Measurements from ENCODE around the gene PSORS1C2. TPM values are rescaled to one million over a fixed set of nuclear protein-coding genes. Genes with fewer than 3 reads are reported as not detected.
"Not testable (repeated sequence)": the region's sequence is repeated elsewhere in the genome, so short reads cannot be mapped to it uniquely, and the experiment has no call there.

Gene PSORS1C2
- total RNA-seq, 1 experiment from 2014 or later = not detected

DNA sequence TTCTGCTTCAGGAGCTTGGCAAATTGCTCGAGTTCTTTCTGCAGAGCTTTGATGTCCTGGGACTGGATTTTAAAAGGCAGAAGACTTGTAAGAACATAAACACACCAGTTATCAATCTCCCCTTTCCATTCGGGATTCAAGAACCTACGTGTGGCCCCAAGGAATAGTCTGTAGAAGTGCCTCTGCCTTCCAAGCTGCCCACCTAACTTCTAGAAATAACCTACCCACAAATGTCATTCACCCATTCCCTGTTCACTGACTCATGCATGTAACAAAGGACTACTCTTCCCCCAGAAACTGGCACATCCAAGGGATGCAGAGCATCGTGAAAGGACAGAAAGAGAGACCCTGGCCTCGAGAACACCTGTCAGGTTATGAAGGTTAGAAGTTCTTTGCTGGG lies 27.1 kb upstream of the PSORS1C2 start:
- no peak for DNase-seq (ENCODE audit: low spot score)

DNA sequence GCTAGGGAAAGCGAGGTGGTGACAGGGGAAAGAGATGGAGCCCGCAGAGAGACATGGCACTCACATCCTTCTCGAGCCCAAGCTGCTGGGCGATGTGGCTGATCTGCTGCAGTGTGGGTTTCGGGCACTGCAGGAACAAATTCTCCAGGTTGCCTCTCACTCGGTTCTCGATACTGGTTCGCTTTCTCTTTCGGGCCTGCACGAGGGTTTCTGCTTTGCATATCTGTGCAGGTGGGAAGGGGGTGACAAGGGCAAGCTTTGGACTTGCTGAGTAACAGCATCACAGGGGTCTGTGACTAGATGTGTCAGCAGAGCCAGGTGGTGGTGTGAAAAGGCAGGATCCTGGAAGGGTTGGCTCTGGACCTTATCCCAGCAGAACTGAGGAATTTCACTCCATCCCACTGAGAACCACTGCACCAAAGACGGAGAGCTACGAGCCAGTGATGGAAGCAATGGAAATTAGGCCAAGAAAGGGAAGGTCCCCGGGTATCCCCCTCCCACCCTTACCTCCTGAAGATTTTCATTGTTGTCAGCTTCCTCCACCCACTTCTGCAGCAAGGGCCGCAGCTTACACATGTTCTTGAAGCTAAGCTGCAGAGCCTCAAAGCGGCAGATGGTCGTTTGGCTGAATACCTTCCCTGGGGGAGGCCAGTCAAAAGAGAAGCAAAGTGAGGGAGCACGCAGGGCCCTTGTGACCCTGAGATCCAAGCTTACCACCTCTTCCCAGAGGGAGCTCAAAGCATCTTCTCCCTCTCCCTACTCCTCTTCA lies 26.4 kb upstream of the PSORS1C2 start:
- DNase-seq (ENCODE audit: low spot score) = not testable (repeated sequence)

DNA sequence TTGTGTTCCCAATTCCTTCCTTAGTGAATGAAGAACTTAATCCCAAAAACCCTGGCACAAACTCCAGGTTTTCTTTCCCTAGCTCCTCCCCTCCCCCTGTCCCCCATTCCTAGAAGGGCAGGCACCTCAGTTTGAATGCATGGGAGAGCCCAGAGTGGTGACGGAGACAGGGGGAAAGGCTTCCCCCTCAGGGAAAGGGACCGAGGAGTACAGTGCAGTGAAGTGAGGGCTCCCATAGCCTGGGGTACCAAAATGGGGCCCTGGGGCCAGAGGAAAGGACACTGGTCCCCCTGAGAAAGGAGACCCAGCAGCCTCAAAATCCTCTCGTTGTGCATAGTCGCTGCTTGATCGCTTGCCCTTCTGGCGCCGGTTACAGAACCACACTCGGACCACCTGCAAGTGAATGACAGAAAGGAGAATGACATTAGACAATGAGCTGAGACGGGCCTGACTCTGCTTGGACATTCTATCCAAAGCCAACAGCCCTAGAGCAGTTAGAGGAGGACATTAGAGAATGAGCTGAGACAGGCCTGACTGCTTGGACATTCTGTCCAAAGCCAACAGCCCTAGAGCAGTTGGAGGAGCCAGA lies 25.7 kb upstream of the PSORS1C2 start:
- DNase-seq (ENCODE audit: low spot score) = not testable (repeated sequence)

DNA sequence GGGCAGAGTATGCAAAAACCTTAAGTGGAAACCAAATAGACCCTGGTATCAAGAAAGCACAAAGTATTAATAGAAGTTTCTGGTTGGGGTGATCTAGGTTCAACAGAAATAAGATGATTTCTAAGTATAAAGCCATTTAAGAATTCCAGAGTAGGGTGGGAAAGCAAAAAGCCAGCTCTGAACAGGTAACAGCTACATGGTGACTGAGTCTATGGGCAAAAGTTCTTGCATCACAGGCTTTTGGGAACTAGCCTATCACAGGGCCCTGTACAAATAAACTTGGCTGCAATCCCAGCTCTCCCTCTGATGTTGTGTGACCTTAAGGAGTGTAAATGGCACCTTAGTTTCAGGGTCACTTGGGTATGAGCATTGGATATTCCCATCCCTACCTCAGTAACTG lies 25.1 kb upstream of the PSORS1C2 start:
- no peak for DNase-seq (ENCODE audit: low spot score)

DNA sequence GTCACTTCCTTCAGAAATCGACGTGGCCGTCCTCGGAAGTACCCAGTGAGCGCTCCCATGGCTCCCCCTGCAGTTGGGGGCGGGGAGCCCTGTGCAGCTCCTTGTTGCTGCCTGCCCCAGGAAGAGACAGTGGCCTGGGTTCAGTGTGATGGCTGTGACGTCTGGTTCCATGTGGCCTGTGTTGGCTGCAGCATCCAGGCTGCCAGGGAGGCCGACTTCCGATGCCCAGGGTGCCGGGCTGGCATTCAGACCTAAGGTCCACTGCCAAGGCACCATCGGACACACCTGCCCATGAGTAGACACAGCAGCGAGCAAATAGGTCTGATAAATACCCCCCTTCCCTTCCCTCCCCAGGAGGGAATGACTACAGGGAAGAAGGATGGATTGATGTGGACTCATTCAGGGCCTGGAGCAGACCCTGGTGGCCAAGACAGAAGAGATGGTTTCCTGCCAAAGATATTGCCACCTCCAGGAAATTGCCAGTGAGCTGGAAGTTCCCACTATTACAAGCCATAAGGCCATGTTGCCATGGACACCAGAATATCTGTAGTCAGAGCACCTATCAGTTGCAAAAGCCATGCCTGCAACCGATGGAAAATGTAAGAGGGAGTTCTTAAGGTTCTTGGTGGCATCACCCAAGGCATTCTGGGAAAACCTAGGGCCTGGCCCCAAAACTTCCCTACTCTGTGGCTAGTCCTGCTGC lies 23.7 kb upstream of the PSORS1C2 start:
- DNase-seq (ENCODE audit: low spot score) = no peak

DNA sequence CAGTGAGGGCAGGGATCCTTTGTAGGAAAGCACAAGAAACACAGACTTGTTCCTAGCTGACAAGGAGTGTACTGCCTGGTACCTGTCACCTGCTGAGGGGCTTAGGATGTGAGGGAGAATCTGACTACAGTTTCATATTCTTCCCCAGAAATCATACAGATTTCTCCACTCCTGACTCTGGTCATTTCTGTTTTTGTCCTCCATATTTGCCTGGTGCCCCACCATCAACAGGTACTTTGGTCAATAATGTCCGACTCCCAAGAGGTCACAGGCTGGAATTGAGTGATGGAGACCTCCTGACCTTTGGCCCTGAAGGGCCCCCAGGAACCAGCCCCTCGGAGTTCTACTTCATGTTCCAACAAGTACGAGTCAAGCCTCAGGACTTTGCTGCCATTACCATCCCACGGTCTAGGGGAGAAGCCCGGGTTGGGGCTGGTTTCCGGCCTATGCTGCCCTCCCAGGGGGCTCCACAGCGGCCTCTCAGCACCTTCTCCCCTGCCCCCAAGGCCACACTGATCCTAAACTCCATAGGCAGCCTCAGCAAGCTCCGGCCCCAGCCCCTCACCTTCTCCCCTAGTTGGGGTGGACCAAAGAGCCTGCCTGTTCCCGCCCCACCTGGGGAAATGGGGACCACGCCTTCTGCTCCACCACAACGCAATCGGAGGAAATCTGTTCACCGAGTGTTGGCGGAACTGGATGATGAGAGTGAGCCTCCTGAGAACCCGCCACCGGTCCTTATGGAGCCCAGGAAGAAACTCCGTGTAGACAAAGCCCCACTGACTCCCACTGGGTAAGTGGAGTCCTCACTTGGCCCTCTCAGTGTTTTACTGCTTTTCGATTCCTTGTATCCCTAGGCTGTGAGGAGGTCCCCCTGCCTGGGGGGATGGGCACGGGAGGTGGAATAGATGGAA lies 22.6 kb upstream of the PSORS1C2 start:
- no peak for DNase-seq (ENCODE audit: low spot score)

DNA sequence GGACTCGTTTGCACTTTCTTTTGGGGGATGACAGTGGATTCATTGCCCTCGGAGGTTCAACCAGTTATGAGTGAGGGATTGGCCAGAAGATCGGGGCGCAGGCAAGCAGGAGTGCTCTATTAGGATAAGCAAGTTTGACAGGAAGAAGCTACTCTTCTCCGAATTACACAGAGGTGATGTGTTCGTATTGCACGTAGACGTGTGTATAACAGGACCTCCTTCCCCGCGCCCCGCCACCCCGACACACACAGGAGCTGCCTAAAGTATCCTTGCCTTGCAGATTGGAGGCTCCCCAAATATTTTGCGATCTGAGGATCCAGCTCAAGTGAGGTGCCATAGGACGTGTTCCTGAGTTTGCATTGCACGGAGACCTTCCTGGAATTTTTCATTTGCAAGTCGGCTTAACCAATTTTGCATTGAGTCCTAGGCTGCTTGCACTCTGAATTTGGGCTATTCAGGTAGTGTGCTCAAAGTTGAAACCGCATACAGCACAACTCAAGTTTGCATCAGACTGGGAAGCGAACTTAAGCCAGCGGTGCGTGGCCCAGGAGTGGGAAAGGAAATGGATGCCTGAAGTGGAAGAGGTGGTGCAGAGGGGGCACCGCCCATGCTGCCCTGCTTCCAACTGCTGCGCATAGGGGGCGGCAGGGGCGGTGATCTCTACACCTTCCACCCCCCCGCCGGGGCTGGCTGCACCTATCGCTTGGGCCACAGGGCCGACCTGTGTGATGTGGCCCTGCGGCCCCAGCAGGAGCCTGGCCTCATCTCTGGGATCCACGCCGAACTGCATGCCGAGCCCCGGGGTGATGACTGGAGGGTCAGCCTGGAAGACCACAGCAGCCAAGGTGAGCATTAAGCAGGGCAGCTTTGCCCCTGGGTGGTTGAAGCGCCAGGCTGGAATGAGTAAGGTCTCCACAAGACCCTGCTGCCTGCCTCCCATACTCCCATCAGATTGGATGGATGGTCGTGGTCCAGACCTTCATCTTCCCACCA lies 20.3 kb upstream of the PSORS1C2 start:
- DNase-seq (ENCODE audit: low spot score) = peak; percentile 32

DNA sequence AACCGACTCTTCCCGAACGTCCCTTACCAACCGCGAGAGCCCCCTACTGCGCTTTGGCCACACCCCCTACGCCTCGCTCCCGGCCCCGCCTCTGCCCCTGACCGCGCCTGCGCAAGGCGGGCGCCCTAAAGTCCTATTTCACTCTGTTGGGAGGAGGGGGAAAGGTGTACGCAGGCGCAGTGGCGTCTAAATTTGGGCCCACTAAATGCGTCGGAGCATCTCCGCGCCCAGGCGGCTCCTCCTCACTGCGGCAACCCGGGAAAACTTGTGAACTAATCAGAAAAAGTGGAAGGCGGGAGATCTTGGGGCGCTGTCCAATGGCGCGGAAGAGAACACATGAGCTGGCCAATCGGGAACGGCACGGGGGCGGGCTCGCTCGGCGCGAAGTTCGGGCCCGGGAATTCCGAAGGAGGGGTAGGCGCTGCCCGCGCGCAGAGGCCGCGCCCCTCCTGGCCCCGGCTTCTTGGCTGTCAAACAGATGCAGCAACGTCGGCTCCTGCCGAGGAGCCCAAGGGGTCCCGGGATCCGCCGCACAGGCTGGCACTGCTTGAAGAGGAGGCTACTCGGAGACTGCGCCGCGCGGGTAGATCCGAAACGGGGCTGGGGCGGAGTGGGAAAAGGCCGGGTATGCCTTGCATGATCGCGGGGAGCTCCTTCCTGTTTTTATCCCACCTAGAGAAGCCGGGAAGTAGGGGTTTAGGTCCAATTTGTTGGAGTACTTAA lies 19.4 kb upstream of the PSORS1C2 start, which contains the start of gene TCF19:
TSS of gene TCF19 (plus strand) at position 450 of the 723 bp plus-strand sequence. CDS start 881 bp downstream, outside the sequence.
- peak; percentile 98 for DNase-seq (ENCODE audit: low spot score)

DNA sequence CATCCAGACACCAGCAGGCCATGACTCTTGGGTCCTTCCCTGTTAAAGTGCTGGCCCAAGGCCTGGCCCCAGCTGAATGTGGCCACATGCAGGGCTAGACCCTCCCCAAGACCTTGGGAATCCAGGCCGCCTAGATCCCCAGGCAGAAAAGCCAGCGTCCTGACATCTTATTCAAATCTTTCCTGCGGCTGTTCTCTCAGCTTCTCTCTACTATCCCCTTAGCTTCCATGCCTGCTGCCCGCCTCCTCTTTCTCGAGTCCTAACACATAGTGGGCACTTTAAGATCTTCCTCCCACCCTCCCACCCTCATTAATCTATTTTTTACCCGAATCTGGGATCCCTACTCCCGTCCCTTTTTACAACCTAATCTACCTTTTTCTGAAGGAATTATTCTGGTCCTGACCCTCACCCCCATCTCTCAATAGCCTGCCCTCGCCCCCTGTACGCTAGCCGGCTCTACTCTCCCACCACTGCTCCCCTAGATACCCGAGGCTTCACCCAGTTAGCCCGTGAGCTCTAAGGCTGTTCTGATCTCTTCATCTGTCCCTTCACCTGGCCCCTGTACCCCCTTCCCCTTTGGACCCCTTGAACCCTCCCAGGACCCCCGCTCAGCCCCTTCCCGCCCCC lies 18.8 kb upstream of the PSORS1C2 start, which contains the start of gene CCHCR1:
TSS of gene CCHCR1 (minus strand) at position 290 of the 627 bp plus-strand sequence. CDS start at position 88, 202 bp downstream.
- DNase-seq (ENCODE audit: low spot score) = no peak

DNA sequence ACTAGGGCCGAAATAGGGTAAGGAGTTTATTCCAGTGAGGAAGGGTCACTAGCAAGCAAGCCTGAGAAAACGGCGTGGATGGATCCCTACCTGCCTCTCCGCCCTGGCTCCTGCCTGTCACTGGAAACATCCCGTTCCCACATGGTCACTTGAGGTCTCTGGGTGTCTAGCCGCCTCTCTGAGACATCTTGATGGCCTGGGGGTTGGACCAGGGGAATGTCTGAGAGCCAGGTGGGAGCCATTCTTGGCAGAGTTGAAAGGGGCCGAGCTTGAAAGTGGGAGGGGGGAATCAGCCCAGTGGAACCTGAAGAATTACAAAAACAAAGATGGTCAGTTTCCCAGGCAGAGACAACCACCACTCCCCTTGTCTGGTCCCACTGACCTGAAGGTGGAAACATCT lies 17.8 kb upstream of the PSORS1C2 start:
- no peak for DNase-seq (ENCODE audit: low spot score)

DNA sequence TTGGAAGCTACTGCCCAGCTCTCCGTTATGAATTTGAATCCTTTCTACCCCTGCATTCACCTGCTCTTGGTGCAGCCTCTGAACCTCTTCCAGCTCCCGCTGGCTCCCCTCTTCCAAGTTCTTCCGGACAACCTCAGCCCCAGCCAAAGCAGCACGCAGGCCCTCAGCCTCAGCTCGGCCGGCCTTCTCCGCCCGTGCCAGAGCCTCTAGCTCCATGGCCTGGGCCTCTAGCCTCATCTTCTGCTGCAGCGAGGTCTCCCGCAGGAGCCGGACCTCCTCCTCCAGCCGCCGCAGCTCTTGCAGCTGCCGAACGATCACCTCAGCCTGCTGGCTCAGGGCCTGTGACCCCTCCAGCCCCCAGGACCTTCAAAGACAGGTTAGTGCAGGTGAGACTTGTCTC lies 15.6 kb upstream of the PSORS1C2 start:
- DNase-seq (ENCODE audit: low spot score) = no peak

DNA sequence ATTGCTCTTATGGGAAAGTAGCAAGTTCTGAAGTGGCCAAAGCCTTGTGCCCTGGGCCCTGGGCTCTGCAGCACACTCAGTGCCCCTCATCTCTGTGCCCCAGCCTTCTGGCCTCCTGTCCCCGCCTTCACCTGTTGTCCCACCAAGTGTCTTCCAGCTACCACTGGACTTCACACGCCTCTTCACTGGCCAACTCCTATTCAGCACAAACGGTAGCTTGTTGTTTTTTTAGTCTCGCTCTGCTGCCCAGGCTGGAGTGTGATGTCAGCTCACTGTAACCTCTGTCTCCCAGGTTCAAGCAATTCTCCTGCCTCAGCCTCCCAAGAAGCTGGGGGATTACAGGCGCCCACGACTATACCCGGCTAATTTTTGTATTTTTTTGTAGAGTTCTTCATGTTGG lies 13.9 kb upstream of the PSORS1C2 start:
- no peak for DNase-seq (ENCODE audit: low spot score)

DNA sequence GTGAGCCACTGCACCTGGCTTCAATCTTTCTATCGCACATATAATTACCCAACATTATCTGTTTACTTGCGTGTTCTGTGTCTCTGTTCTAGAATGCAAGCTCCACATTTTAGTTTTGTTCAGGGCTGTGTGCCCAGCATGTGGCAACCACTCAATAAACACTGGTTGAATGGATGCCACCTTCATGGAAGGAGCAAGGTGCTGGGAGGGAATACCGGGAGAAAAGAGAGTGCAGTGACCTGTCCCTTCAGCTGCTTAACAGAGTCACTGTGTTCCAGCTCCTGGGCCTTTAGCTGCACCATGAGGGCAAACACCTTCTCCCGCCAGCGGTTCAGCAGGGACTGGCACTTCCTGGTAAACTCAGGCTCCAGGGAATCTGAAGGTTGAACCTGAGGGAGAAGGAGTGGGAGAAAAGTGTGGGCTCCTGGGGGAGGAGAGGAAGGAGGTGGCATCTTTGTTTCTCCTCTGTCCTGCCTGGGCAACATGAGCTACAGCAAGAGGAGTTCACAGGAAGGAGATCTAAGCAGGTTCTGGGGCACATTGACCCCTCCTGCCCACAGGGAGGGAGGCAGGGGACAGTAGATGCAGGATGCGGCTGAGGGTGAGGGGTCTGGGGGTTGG lies 11.1 kb upstream of the PSORS1C2 start:
- no peak for DNase-seq (ENCODE audit: low spot score)

DNA sequence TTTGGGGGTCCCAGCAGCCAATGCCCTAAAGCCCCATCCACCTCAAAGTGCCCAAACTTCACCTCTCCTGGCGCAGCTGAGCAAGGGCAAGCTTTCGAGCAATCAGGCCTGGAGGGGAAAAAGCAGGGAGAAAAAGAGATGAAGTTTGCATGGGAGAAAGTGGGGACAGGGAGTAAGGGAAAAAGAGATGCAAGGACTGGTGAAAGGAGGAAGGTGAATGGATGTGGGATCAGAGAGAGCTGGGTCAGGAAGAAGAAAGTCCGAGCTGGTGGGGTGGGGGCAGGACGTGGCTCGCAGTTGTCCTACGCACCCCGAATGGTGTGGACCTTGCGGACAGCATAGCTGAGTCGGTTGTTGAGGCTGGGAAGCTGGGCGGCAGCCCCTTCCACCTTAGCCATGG lies 6.5 kb upstream of the PSORS1C2 start:
- no peak for DNase-seq (ENCODE audit: low spot score)

DNA sequence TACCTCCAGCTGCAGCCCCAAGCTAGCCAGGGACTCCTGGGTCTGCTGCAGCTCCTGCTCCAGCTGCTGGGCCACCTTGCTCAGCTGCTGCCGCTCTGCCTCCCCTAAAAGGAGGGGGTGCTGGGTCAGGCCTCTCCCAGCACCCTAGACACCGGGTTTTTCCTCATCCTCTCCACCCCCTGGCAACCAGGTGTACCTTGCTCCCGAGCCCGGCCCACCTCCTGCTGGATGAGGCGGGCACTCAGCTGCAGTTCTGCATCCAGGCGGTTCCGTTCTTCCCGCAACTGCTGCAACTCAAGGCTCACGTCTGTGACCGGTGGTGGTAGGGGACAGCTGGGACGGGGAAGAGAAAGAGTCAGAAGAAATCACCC lies 6.1 kb upstream of the PSORS1C2 start:
- DNase-seq (ENCODE audit: low spot score) = no peak

DNA sequence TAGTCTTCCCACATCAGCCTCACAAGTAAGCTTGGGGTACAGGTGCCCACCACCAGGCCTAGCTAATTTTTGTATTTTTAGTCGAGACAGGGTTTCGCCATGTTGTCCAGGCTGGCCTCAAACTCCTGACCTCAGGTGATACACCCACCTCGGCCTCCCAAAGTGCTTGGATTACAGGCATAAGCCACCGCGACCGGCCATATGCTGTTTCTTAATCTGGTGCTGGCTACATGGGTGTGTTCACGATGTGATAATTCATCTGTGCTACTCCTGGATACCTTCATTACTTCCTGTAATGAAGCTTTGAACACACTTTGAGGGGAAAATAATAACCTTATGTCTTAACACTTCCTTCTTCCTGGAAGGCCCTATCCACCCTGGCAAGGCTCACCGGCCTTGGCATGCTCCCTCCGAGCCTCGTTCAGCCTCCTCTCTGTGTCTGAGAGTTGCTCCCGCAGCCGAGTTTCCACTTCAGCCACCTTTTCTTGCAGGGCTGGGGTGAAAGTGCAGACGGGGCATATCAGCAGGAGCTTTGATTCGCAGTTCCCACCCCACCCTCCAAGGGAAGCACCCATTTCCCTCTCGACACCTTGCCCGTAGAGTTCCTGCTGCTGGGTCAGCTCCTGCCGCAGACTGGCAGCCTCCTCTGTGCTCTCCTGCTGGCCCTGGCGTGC lies 5.6 kb upstream of the PSORS1C2 start:
- DNase-seq (ENCODE audit: low spot score) = no peak

DNA sequence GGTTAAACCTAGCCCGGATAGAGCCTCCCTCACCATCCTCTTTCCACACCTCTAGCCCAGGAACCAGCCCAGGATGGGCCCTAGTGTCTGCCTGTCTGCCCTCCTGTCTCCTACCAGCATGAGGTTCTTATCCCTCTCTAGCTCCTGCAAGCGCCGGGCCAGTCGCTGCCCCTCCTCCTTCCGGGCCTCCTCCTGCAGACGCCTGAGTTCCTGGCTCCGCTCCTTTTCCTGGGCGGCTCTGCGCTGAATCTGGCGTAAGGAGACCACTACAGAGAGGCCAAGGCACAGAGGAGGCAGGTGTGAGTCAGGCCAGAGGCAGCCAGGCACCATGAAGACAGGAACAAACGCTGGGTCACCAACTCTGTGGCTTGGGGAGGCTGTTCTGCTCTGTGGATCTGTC lies 4.3 kb upstream of the PSORS1C2 start:
- peak; percentile 85 for DNase-seq (ENCODE audit: low spot score)

DNA sequence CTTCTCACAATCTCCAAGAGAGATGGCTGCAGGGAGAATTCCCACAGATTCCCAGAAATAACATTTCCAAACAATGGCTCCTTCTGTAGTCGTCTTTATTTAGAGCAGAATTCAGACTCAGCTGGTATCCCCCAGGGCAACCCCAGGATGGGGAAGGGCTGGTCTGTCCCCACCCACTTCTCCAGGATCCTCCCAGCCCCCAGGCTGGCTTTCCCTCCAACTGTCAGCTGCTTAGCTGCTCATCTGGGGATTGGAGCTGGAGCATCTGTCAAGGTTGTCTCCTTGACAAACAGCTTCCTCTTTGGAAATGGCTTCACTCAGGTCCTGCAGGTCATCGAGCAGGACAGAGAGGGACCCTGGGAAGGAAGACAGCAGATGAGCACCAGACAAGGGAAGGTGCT lies 3.5 kb upstream of the PSORS1C2 start:
- DNase-seq (ENCODE audit: low spot score) = no peak

Data from A172 (cell line).